GM12892 (cell line): ENCODE data around the gene DPP6.

ENCODE experiments used
- POLR2A ChIP-seq: IDR thresholded peaks from 2 replicates; pipeline ENCODE4 v1.6.1; 2011; ENCODE audit warnings: low read depth, low read length, control low read depth
- POLR2AphosphoS5 ChIP-seq: IDR thresholded peaks from 2 replicates; pipeline ENCODE4 v1.6.1; 2011; ENCODE audit warnings: low read depth, low read length, control low read depth
- TAF1 ChIP-seq: IDR thresholded peaks from 2 replicates; pipeline ENCODE4 v1.6.1; 2011; ENCODE audit warnings: low read depth, mild to moderate bottlenecking, control low read depth, low read length, borderline replicate concordance

DNA sequence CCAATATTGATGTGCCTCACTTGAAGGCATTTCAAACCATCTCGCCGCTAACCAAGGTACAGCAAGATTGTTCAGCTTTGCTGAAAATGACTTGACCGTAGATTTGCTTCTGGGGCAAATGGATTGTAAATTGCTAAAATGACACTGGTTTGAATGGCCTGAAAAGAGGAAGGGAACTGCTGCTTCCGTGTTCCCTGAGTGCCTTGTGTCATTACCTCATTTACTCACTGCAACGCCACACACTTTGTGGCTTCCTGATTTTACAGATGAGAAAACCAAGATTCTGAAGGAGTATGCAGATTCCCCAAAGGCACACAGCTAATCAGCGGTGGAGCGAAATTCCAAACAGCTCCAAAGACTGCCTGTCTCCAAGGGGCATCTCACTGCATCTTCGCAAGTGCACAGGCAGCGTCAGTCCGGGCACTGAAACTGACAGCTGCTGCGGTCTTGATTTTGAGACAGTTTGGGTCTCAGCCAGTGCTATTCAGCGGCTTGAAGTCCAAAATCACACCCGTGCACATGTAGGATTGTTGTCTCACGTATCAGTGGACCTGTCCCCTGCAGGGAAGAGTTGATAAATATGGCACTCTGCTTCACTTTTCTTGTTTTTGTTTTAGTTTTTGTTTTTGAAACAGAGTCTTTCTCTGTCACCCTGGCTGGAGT lies 290.9 kb downstream of the DPP6 start:
- TF ChIP-seq POLR2A (no peak), POLR2AphosphoS5 (no peak), TAF1 (no peak)
